HG03521 (cell line): Measurements from ENCODE around the gene FUOM.

Experiments
- ATAC-seq: cut with Tn5 transposase; IDR thresholded peaks from one replicate; pipeline ENCODE4 v1.9.1; 2021; ENCODE audit warnings: mild to moderate bottlenecking, moderate library complexity; ENCODE audit not compliant: unreplicated experiment

The FUOM gene

DNA sequence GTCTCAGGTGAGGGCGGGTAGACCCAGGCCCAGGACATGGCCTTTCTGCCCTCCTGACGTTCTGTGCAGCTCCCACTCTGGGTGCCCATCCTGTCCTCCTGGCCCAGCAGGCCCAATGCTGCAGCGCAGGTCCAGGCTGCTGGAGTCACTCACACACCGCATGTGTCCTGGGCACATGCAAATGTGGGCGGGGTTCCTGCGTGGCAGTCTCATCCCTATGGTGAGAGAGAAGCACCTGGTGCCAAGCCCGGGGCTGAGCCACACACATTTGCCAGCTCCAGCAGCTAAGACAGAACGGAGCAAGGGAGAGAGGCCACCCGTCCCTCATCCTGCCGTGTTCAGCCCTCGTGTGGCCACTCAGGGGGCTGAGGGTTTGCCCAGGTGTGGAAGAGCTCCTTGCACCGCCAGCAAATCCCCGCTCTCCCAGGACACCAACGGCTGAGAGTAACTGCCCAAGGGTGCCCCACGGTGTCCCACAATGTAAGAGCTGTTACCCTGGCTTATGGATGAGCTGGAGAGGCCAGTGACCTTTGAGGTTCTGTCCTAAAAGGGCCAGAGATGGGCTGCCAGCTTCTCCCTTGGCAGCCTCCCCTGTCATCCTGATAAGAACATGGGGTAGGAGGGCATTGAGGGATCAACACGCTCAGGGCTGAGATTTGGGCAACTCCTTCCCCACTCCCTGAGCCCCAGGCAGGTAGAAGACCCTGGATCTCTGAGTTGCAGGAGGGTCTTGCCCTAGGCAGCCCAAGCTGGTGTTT is 4.4 kb downstream of the FUOM start:
- ATAC-seq, result no peak

DNA sequence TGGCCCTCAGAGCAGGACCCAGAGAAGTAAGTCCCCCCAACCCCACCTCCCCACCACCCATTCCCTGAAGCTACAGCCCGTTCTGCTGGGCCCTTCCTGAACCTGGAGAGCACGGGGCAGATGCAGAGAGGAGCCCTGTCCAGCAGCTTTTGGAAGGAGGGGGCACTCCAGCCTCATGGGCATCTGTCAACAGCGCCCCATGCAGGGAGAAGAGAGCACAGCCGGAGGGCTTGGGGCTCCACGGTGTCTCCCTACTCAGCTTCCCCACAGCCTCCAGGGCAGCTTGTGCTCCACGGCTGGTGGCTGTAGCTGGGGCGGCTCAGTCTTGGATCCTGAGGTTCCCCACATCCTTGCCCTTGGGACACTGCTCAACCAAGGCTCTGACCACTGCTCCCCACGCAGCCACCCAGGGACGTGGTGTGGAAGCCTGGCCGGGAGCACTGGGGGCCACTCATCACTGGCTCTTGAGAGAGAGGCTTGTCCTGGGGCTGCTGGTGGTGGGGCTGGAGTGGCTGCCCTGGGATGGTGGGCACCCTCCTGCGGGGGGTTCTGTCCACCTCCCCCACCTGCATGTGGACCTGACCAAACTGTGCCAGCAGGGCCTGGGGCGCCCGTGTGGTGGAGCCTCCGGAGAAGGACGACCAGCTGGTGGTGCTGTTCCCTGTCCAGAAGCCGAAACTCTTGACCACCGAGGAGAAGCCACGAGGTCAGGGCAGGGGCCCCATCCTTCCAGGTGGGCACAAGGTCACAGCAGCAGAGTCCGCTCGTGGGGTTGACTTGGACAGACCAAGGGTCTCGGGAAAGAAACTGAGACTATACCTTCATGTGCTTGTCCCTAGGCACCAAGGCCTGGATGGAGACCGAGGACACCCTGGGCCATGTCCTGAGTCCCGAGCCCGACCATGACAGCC is 6.2 kb downstream of the FUOM start:
- no peak for ATAC-seq

DNA sequence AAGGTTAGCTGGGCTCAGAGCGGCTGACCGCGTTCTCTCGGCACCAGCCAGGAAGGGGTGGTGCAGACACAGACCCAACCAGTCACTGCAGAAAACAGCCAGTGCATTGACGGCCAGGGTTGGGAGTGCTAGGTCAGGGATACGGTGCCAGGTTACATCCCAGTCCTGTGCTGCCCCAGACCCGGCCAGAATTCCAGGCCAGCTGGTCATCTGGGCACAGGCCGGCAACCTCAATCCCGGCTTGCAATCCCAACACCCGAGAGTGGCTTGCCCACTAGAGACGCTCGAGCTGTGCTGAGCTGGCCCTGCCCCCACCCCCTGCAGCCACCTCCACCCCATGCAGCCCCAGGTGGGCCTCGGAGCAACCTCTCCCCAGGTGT is 6.9 kb downstream of the FUOM start:
- ATAC-seq, result no peak

DNA sequence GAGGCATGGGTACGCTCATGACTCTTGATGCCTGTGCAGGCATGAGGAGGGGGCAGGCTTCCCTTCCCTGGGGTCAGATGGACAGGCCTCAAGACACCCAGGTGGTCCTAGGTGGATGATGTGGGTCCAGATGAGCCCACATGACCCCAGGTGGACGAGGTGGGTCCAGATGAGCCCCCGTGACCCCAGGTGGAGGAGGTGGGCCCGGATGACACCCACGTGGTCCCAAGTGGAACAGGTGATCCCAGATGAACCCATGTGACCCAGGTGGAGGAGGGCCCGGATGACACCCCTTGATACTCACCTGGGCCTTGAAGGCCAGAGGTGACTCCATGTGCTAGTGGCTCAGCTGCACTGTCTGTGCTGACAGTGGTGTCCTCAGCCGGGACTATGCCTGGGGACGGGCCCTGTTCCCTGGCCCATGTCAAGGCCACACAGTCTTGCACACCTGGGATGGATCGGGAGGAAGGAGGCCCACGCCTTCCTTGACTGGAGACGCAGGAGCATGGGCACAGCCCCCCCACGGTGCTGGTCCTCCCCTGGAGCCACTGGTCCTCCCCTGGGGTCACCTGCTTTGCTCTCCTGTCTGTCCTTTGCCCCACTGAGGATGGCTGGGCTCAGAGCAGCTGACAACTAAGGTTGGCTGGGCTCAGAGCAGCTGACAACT is 7.4 kb downstream of the FUOM start:
- no peak for ATAC-seq

DNA sequence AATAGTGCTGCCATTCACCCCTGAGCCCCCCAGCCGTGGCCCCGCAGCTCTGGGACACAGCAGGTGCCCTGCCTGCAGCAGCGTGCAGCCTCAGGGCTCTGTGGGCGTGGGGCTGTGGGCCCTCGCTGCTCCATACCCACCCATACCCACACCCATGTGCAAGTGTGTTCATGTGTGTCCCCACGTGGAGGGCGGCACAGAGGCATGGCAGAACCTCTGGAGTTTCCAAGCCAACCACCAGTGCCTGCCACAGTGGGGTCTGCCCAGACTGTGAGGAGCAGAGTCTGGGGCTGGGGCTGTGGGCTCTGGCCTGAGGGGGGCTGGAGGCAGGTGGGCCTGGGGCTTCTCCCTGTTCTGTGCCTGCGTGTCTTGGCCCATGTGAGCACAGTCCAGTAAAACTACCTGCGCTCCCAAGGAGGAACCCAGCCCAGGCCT is 8.2 kb downstream of the FUOM start:
- ATAC-seq, result no peak

DNA sequence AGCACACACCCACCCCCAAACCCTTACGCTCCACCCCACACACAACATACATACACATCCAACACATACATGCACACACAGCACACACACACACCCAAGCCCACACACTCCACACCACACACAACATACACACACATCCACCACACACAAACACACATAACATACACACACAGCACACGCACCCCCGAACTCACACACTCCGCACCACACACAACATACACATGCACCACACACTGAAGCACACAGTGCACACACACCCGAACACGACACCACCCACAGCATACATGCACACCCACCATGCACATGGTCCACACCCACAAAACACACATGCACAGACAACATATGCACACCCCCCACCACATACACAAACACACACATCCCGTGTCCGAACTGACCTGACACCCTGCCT is 8.7 kb downstream of the FUOM start:
- no peak for ATAC-seq

DNA sequence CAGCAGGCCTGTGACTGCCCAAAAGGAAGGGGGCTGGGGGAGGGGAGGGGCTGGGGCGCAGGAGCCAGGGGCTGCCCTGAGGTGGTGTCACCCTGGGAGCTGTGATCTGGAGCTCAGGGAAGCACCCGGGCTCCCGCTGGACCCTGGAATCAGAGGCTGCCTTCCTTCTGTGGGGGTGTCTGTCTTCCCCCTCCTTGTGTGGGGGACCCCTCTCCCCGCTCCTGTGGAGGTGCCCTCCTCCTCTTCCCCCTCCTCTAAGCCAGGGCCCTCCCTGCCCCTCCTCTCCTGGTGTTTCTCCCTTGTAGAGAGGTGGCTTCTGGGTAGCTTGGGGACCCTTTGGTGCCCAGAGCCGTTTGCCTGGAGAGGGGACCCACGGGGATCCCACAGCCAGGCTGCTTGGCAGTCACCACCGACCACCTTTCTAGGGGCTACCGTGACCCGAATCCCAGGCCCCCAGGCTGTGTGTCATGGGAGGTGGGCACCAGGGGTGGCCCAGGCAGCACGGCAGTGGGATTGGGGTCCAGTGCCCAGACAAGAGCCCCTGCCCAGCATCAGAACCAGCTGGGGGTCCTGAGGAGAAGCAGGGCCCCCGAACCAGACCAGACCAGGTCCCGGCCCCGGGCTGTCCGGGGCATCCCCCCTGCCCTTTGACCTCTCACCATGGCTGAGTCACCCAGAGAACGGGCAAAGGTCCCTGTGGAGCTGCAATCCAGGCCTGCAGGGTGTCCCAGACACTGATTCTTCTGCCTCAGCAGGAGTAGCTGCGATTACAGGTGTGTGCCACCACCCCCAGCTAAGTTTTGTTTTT is 9.9 kb downstream of the FUOM start:
- no peak for ATAC-seq

DNA sequence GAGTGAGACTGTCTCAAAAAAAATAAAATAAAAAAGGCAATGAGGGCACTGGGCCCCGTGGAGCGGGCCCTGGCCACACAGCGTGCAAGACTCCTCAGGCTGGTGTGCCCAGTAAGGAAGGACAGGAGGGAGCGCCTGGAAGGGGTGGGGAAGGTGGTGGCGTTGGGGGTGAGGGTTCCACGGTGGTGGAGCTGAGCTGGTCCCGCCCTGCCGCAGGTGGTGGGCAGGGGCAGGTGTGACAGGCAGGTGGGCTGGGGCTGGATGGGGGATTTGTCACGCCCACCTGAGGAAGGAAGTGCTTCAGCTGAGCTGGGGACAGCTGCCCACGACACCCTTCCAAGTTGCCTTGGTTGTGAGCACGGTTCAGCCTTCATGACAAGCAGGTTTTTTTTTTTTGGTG is 11.4 kb downstream of the FUOM start:
- no peak for ATAC-seq

DNA sequence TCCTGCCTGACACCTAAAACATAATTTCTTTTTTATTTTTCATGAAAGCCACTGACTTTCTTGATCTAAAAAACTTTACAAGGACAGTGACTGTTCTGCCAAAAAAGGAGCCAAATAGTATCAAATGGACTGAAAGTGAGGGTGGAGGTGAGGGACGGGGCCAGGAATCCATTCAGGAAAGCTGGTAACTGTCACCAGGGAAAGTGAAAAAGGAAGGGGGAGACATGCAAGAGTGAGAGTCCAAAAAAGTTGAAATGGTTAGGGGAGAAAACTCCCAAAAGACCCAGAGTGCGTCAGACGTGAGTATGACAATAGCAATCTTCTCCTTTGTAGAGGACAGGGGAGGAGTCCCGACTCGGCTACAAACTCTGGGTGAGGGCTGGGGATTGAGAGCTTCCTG is 13.6 kb downstream of the FUOM start:
- no peak for ATAC-seq

DNA sequence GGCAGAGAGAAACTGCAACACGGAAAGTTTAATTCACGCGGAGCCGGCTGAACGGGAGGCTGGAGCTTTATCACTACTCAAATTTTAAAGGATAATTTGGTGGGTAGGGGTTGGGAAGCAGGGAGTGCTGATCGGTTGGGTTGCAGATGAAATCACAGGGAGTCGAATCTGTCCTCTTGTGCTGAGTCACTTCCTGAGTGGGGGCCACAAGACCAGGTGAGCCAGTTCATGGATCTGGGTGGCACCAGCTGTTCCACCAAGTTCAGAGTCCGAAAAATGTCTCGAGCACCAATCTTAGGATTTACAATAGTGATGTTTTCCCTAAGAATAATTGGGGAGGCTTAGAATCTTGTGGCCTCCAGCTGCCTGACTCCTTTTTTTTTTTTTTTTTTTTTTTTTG is 14.3 kb downstream of the FUOM start:
- no peak for ATAC-seq

DNA sequence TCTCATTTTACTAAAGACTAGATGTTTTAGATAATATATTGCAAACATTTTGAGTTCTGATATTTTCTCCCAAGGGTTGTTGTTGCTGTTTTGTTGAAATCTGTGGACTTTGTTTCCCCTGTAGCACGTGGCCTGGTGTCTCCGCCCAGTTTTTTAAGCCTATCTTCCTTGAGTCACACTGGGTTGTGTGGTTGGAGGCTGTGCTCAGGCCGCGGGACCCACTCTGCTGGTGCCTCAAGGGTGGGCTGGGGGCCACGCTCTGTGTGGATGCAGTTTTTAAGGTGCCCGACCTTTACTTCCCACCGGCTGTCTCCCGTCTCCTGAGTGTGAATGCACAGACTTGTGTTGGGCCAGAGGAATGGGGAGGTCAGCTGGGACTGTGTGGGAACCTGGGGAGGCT is 14.9 kb downstream of the FUOM start:
- no peak for ATAC-seq

DNA sequence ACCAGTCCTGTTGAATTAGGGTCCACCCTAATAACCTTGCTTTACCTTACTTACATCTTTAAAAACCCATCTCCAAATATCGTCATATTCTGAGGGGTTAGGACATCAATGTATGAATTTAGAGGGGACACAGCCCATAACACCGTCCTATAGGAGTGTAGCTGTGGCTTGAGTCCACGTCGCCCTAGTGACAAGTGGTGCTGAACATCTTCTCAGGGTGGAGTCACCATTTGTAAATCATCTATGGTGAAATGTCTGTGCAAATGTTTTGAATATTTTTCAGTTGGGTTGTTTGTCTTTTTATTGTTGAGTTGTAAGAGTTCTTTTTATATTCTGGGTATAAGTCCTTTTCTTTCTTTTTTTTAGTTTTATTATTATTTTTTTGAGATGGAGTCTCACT is 15.8 kb downstream of the FUOM start:
- no peak for ATAC-seq

DNA sequence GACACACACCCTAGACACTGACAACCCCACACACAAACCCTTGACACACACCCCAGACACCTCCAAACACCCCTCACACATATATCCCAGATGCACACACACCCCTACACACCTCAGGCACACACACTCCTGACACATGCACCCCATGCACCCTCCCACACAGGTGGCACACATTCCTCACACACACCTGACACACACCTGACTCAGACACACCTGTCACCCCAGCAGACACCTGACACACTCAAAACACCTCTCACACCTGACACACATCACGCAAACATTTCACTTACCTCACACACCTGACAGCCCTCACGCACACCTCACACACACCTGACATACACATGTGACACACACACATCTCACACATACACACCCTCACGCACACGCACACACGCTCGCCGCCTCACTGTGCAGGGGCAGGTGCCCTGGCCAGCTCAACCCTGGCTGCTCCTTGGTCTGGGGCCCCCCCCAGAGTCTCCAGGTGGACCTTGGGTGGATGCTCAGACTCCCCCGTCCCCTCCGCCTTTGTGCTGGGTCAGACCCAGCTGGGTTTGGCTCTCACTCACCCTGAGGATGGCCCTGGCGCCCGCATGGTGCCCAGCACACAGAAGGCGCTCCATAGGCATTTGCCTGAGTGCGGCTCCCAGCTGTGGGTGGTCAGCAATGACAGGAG is 18.0 kb downstream of the FUOM start:
- ATAC-seq, result no peak

DNA sequence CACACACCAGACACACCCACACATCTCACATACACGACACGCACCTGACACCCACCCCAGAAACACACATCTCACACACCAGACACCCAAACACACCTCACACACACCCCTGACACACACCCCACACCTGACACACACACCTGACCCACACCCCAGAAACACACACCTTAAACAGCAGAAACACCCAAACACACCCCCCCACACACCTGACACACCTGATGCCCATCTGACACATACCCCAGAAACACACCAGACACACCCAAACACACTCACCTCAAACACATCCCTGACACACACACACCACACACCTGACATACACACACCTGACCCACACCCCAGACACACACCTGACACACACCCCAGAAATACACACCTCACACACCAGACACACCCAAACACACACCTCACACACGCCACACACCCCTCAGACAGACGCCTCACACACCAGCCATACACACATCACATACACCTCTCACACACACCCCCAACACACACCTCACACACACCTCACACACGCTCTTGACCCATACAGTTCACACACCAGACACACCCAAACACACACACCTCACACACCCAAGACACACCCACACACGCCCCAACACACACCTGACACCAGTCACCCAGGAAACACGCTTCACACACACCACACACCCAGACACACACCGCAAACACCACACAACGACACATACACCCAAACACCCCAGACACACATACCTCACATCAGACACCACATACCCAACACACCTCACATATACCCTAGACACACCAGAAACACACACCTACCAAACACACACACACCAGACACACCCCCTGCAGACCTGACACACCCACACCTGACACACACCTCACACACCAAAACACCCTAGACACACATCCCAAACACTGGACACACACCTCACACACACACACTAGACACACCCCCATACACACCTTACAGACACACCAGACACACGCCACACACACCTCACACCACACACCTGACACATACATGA is 19.4 kb downstream of the FUOM start:
- no peak for ATAC-seq

DNA sequence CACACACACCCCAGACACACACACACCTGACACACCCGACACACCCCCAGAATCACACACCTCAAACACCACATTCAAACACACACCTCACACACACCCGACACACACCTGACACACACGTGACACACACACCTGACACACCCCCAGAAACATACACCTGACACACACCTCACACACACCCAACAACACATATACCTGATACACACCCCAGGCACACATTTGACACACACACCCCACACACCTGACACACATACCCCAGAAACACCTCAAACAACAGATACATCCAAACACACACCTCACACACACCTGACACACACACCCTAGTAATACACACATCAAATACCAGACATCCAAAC is 20.5 kb downstream of the FUOM start:
- ATAC-seq, result no peak

DNA sequence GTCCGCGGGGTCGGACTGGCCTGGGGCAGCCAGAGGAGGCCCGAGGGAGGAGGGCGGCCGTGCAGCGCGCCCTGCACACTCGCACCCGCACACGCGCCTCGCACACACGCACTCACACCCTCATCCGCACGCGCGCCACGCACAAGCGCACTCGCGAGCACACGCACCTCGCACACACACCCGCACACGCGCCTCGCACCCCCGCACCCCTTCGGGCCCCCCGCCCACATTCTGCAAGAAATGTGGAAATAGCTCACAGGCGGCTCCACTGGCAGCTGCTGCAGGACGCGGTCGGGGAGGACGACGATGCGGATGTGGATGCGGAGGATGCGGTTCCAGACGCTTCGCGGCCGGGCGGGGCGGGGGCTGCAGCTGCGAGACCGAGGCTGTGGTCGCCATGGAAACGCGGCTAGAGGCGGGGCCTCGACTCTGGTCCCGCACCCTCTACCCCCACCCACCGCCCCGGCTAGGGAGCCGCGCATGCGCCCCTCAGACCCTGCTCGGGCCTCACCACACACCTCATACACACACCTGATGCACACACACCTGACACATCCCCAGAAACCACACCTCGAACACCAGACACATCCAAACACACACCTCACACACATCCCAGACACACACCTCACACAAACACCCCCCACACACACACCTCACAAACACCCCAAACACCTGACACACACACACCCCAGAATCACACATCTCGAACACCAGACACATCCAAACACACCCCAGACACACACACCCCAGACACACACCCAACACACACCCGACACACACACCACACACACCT is 21.0 kb downstream of the FUOM start, which contains the start of gene CALY:
Gene CALY, minus strand, starts transcription at position 320 of the 793 bp plus-strand sequence. CDS start 7,907 bp downstream, outside the sequence.
- no peak for ATAC-seq

DNA sequence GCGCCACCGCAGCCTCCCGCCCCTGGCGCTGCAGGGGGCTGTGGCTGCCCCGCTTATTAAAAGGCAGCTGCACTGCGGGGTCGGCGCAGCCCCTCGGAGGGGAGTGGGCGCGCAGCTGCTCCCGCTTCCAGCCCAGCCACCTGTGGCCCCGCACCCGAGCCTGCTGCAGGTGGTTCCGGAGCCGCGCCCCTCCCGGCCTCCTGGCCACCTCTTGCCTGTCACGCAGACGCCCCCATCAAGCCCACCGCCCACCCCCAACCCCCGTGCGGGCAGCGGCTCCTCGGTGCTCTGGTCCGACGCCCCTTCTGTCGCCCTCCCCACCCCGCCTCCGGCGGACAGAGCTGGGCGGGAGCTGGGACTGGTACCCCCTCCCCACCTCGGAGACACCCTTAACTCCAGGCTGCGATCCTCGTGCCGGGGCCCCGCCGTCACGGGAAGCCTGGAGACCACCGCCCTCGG is 21.7 kb downstream of the FUOM start:
- no peak for ATAC-seq
